Keratinocyte (primary cell): ENCODE results near the gene NDUFS8.

Experiments
- EZH2 ChIP-seq: IDR thresholded peaks from one replicate; pipeline ENCODE4 v1.6.1; 2012; ENCODE audit warnings: inconsistent platforms, mild to moderate bottlenecking, low read length, moderate library complexity
- TF ChIP-seq, protein P1 (sequence below), 3 experiments: IDR thresholded peaks in 1 of 3; conservative IDR thresholded peaks in 1 of 3; optimal IDR thresholded peaks in 1 of 3; 2 replicates in 2 of 3; 3 replicates in 1 of 3; pipeline versions ENCODE3 to v1.5.1; 2011; ENCODE audit warnings: low read length in 3 of 3, mild to moderate bottlenecking in 3 of 3, moderate library complexity in 2 of 3, control low read depth in 1 of 3, inconsistent platforms in 1 of 3; ENCODE audit not compliant: insufficient read depth in 2 of 3; ENCODE audit errors: extremely low read depth in 1 of 3

GRCh38 chr11:68002575-68002937, 27.9 kb upstream of the NDUFS8 start:
- TF ChIP-seq, protein P1, sequence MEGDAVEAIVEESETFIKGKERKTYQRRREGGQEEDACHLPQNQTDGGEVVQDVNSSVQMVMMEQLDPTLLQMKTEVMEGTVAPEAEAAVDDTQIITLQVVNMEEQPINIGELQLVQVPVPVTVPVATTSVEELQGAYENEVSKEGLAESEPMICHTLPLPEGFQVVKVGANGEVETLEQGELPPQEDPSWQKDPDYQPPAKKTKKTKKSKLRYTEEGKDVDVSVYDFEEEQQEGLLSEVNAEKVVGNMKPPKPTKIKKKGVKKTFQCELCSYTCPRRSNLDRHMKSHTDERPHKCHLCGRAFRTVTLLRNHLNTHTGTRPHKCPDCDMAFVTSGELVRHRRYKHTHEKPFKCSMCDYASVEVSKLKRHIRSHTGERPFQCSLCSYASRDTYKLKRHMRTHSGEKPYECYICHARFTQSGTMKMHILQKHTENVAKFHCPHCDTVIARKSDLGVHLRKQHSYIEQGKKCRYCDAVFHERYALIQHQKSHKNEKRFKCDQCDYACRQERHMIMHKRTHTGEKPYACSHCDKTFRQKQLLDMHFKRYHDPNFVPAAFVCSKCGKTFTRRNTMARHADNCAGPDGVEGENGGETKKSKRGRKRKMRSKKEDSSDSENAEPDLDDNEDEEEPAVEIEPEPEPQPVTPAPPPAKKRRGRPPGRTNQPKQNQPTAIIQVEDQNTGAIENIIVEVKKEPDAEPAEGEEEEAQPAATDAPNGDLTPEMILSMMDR (optimal IDR thresholded peaks at IDR 0.05 in 1 of 3, IDR thresholded peaks at IDR 0.05 in 1 of 3, conservative IDR thresholded peaks at IDR 0.05 in 1 of 3; ENCODE audit: extremely low read depth in 1 of 3, insufficient read depth in 2 of 3, low read length in 3 of 3), result no peak
- TF ChIP-seq EZH2, result no peak
